ENCODE measurements around the gene CD9. TPM values are rescaled to one million over a fixed set of nuclear protein-coding genes. Genes with fewer than 3 reads are reported as not detected.

The CD9 gene
- total and polyA plus RNA-seq, 5 experiments from 2014 or later, result 7.9 to 43.4 (median 23.4) TPM

- peaks cover 22 to 49% (median 45%) of the 10 kb centered on the region in 4 donors for H3K4me1 Mint-ChIP-seq
- H3K9me3 Mint-ChIP-seq, result no peaks in the 10 kb centered on the region
- POLR2A ChIA-PET, result interaction anchor here (0.6 to 2.6 kb wide), 6 partner anchors 8 to 88 kb away, joined by 3 to 10 read pairs (median 3); partner anchors contain the start of gene CD9
- H3K36me3 Mint-ChIP-seq, result no peaks in the 10 kb centered on the region
- peak overlapping the region in 3 of 10 donors; percentile 63 to 83 (median 74) for H3K4me3 Mint-ChIP-seq
- no peaks in the 10 kb centered on the region for H3K27me3 Mint-ChIP-seq
- peak overlapping the region in 8 of 10 donors; percentile 15 to 99 (median 96) for H3K27ac Mint-ChIP-seq
- no peak for DNase-seq
- no peak for ATAC-seq
These were observed 29.3 kb downstream of the CD9 start for GRCh38 chr12:6229224-6230218.

- ATAC-seq, result peak; percentile 96 to 98
- peak overlapping the region; percentile 91 to 99 (median 94) for H3K27ac Mint-ChIP-seq
- peaks cover 22 to 49% (median 43%) of the 10 kb centered on the region in 4 donors for H3K4me1 Mint-ChIP-seq
- peaks cover 0 to 2% (median 0%) of the 10 kb centered on the region in 5 donors for H3K27me3 Mint-ChIP-seq
- peak overlapping the region; percentile 23 to 83 (median 73) for H3K4me3 Mint-ChIP-seq
- no peaks in the 10 kb centered on the region for H3K36me3 Mint-ChIP-seq
- peak; percentile 35 to 87 (median 74) for DNase-seq
- POLR2A ChIA-PET, result interaction anchor here (0.6 to 2.6 kb wide), 9 partner anchors 9 to 1737 kb away, joined by 3 to 10 read pairs (median 3); partner anchors contain the start of gene CD9
- H3K9me3 Mint-ChIP-seq, result no peaks in the 10 kb centered on the region
These were observed 30.3 kb downstream of the CD9 start for GRCh38 chr12:6230321-6231110.

GRCh38 chr12:6231359-6232268 lies 31.4 kb downstream of the CD9 start:
- Mint-ChIP-seq H3K27ac (peak overlapping the region; percentile 25 to 99 (median 93)), H3K27me3 (peaks cover 0 to 2% (median 0%) of the 10 kb centered on the region in 5 donors), H3K36me3 (no peaks in the 10 kb centered on the region), H3K4me3 (peak overlapping the region in 6 of 10 donors; percentile 28 to 75 (median 60)), H3K9me3 (no peaks in the 10 kb centered on the region), H3K4me1 (peaks cover 22 to 49% (median 40%) of the 10 kb centered on the region in 4 donors)
- POLR2A ChIA-PET, result interaction anchor here (0.7 to 2.6 kb wide), 6 partner anchors 10 to 243 kb away, joined by 3 to 10 read pairs (median 4); partner anchors contain the start of gene CD9
- ATAC-seq (peak in 1 of 2 donors; percentile 5), DNase-seq (peak in 1 of 10 donors; percentile 6)

DNA sequence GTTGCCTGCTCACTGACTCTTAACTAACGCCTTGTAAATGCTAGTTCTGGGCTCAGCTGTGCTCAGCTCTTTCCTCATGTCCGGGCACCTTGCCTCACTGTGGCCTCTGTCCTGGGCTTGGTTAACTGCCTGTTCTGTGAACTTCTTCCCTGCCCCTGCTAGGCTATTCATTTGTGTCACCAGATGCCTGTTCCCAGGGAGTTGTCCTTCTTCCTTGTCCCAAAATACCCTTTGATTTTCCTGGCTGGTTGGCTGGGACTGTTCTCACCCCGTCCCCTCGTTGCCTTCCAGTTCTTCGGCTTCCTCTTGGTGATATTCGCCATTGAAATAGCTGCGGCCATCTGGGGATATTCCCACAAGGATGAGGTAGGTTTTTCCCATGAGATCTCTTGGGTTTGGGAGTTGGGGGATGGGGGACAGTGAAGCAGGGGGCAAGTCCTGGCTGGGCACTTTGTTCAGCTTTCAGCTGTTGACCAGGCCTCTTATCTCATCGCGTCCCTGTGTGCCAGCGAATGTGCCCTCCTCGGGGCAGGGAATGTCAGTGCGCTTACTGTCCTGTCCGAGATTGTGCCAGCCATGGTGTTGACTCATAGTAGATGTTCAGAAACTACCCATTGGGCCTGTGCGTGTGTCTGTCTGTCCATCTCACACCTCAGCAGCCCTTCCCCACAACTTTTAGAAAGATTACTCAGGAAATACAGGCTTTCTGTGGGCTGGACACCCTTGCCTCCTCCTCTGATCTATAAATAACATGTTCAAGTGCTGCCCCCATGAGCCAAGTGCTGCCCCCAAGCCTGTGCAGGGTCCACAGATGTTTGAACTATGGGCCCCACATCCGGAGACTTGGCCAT lies 33.1 kb downstream of the CD9 start:
- peaks cover 22 to 49% (median 40%) of the 10 kb centered on the region in 4 donors for H3K4me1 Mint-ChIP-seq
- H3K4me3 Mint-ChIP-seq, result peak overlapping the region in 3 of 10 donors; percentile 18 to 59 (median 28)
- peaks cover 0 to 2% (median 0%) of the 10 kb centered on the region in 5 donors for H3K27me3 Mint-ChIP-seq
- H3K27ac Mint-ChIP-seq, result peak overlapping the region in 7 of 10 donors; percentile 19 to 82 (median 67)
- ATAC-seq (no peak), DNase-seq (peak in 4 of 10 donors; percentile 20 to 64 (median 27))
- H3K9me3 Mint-ChIP-seq, result no peaks in the 10 kb centered on the region
- POLR2A ChIA-PET, result interaction anchor here (0.7 kb wide), 1 partner anchor 9 kb away, joined by 3 read pairs; no protein-coding TSS in a partner anchor
- no peaks in the 10 kb centered on the region for H3K36me3 Mint-ChIP-seq

- peak overlapping the region in 1 of 10 donors; percentile 16 for H3K27ac Mint-ChIP-seq
These were observed 34.0 kb downstream of the CD9 start for GRCh38 chr12:6234214-6234613.

DNA sequence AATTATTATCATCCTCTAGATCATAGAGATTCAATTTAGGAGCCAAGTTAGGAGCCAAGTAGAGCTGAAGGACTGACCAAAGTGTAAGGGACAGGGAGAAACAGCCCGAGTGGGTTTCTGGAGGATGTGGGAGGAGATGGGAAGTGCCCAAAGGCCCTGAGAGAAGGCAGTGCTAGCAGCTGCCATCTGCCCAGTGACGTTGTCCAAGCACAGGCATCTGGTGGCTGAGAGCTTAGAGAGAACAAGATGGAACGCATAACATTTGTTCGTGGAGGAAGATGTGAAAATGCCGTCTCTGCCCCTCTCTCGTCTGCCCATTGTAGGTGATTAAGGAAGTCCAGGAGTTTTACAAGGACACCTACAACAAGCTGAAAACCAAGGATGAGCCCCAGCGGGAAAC lies 34.7 kb downstream of the CD9 start:
- POLR2A ChIA-PET, result no interaction called here
- peaks cover 0 to 4% (median 0%) of the 10 kb centered on the region in 5 donors for H3K27me3 Mint-ChIP-seq
- no peak overlapping the region for H3K27ac Mint-ChIP-seq
- no peak overlapping the region for H3K4me3 Mint-ChIP-seq
- H3K9me3 Mint-ChIP-seq, result no peaks in the 10 kb centered on the region
- DNase-seq, result peak in 1 of 10 donors; percentile 13
- ATAC-seq, result no peak
- no peaks in the 10 kb centered on the region for H3K36me3 Mint-ChIP-seq
- H3K4me1 Mint-ChIP-seq, result peaks cover 22 to 41% (median 38%) of the 10 kb centered on the region in 4 donors

More at GRCh38 chr12:6234214-6234613, 34.0 kb downstream of the CD9 start:
- no peaks in the 10 kb centered on the region for H3K36me3 Mint-ChIP-seq
- POLR2A ChIA-PET, result no interaction called here
- DNase-seq (peak in 1 of 10 donors; percentile 14), ATAC-seq (no peak)
- no peak overlapping the region for H3K4me3 Mint-ChIP-seq
- peaks cover 0 to 4% (median 0%) of the 10 kb centered on the region in 5 donors for H3K27me3 Mint-ChIP-seq
- peaks cover 22 to 48% (median 40%) of the 10 kb centered on the region in 4 donors for H3K4me1 Mint-ChIP-seq
- H3K9me3 Mint-ChIP-seq, result no peaks in the 10 kb centered on the region

DNA sequence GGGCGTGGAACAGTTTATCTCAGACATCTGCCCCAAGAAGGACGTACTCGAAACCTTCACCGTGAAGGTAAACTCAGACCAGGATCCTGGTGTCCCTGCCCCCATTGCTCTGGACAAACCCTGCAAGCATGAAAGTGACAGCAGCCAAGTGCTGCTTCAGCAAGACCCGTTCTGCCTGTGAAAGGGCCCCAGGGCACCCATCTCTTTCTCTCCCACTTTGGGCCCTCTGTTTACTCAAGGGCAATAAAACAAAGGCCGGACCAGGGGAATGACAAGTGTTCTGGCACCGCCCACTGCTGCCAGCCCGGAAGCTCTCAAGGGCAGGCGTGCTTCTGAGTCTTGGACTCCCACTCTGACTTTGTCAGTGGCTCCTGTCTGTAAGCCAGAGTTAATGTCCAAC lies 35.3 kb downstream of the CD9 start:
- Mint-ChIP-seq H3K27ac (no peak overlapping the region), H3K27me3 (peaks cover 0 to 4% (median 0%) of the 10 kb centered on the region in 5 donors), H3K4me1 (peaks cover 20 to 37% (median 33%) of the 10 kb centered on the region in 4 donors), H3K9me3 (no peaks in the 10 kb centered on the region), H3K36me3 (no peaks in the 10 kb centered on the region), H3K4me3 (no peak overlapping the region)
- DNase-seq (peak in 1 of 10 donors; percentile 21), ATAC-seq (no peak)
- POLR2A ChIA-PET, result no interaction called here

- Mint-ChIP-seq H3K4me3 (no peak overlapping the region), H3K9me3 (no peaks in the 10 kb centered on the region), H3K27ac (peak overlapping the region in 1 of 10 donors; percentile 11), H3K4me1 (peaks cover 15 to 31% (median 27%) of the 10 kb centered on the region in 4 donors), H3K27me3 (peaks cover 0 to 4% (median 0%) of the 10 kb centered on the region in 5 donors), H3K36me3 (no peaks in the 10 kb centered on the region)
- POLR2A ChIA-PET, result no interaction called here
- ATAC-seq (no peak), DNase-seq (peak in 1 of 10 donors; percentile 63)
These were observed 35.9 kb downstream of the CD9 start for GRCh38 chr12:6235906-6236640.

- no peaks in the 10 kb centered on the region for H3K9me3 Mint-ChIP-seq
- POLR2A ChIA-PET, result no interaction called here
These were observed 36.4 kb downstream of the CD9 start for GRCh38 chr12:6236641-6236940.

GRCh38 chr12:6237830-6238229 lies 37.6 kb downstream of the CD9 start:
- H3K4me3 Mint-ChIP-seq, result no peak overlapping the region
- ATAC-seq (no peak), DNase-seq (no peak)
- H3K4me1 Mint-ChIP-seq, result peaks cover 6 to 13% (median 10%) of the 10 kb centered on the region in 4 donors
- peak overlapping the region in 3 of 10 donors; percentile 5 to 35 (median 27) for H3K27ac Mint-ChIP-seq
- no peaks in the 10 kb centered on the region for H3K9me3 Mint-ChIP-seq
- peaks cover 0 to 4% (median 0%) of the 10 kb centered on the region in 5 donors for H3K27me3 Mint-ChIP-seq
- POLR2A ChIA-PET, result interaction anchor here (0.7 kb wide), 1 partner anchor 9 kb away, joined by 3 read pairs; no protein-coding TSS in a partner anchor
- H3K36me3 Mint-ChIP-seq, result no peaks in the 10 kb centered on the region

More at GRCh38 chr12:6236641-6236940, 36.4 kb downstream of the CD9 start:
- H3K27ac Mint-ChIP-seq, result peak overlapping the region in 1 of 10 donors; percentile 11
- ATAC-seq (no peak), DNase-seq (peak in 1 of 10 donors; percentile 48)
- peaks cover 0 to 4% (median 0%) of the 10 kb centered on the region in 5 donors for H3K27me3 Mint-ChIP-seq
- no peaks in the 10 kb centered on the region for H3K36me3 Mint-ChIP-seq
- H3K4me3 Mint-ChIP-seq, result no peak overlapping the region
- H3K4me1 Mint-ChIP-seq, result peaks cover 14 to 26% (median 22%) of the 10 kb centered on the region in 4 donors

Measured in naive thymus-derived CD8-positive, alpha-beta T cell (primary cell).